Skeletal muscle tissue (tissue), 5 donors: Measurements from ENCODE around the gene INO80D. TPM values are rescaled to one million over a fixed set of nuclear protein-coding genes. Genes with fewer than 3 reads are reported as not detected.

Experiments used
- H3K27ac ChIP-seq: one replicate; pipeline ENCODE4 v1.7.0; 2013; ENCODE audit warnings: mild to moderate bottlenecking, low read depth, low read length, inconsistent platforms
- H3K27me3 ChIP-seq, 3 donors: one replicate each; pipeline ENCODE4 v1.7.0; 2013; ENCODE audit warnings: low read length in 3 of 3; ENCODE audit not compliant: control insufficient read depth in 3 of 3, insufficient read depth in 3 of 3
- H3K36me3 ChIP-seq, 3 donors: one replicate each; pipeline ENCODE4 v1.7.0; 2013; ENCODE audit warnings: low read length in 3 of 3; ENCODE audit not compliant: control insufficient read depth in 3 of 3, insufficient read depth in 3 of 3
- H3K4me1 ChIP-seq, 3 donors: one replicate each; pipeline ENCODE4 v1.7.0; 2013; ENCODE audit warnings: low read length in 3 of 3, mild to moderate bottlenecking in 3 of 3; ENCODE audit not compliant: control insufficient read depth in 3 of 3, insufficient read depth in 3 of 3
- H3K4me3 ChIP-seq, 3 donors: one replicate each; pipeline ENCODE4 v1.7.0; 2013; ENCODE audit warnings: low read length in 3 of 3
- H3K9ac ChIP-seq, 3 donors: one replicate each; pipeline ENCODE4 v1.7.0; 2013; ENCODE audit warnings: low read length in 3 of 3, mild to moderate bottlenecking in 3 of 3, moderate library complexity in 2 of 3, low read depth in 1 of 3
- H3K9me3 ChIP-seq, 3 donors: one replicate each; pipeline ENCODE4 v1.7.0; 2013; ENCODE audit warnings: low read length in 3 of 3; ENCODE audit not compliant: control insufficient read depth in 3 of 3
- small RNA-seq: library from RNA; depleted of rRNA; stranded (forward); fragments of <200 nt; gene quantifications from one replicate; pipeline ENCODE3, GENCODE V24; 2014
- total RNA-seq: library from RNA; depleted of rRNA; stranded (reverse); fragments of >200 nt; gene quantifications from one replicate; pipeline ENCODE4 v1.2.3, GENCODE V29; 2014
- donor health status: Osteomylitis.

The INO80D gene
- total RNA-seq, 1 donor from 2014 or later = 9.9 TPM

GRCh38 chr2:205948883-205949282, 137.1 kb downstream of the INO80D start:
- Histone ChIP-seq H3K9me3 (no peaks in the 10 kb centered on the region), H3K4me3 (no peak overlapping the region), H3K36me3 (no peaks in the 10 kb centered on the region), H3K9ac (no peak overlapping the region), H3K4me1 (peaks cover 0 to 5% (median 2%) of the 10 kb centered on the region in 3 donors), H3K27ac (no peak overlapping the region), H3K27me3 (no peaks in the 10 kb centered on the region)

GRCh38 chr2:205948496-205948837, 137.5 kb downstream of the INO80D start:
- Histone ChIP-seq H3K9ac (no peak overlapping the region), H3K27ac (no peak overlapping the region), H3K9me3 (no peaks in the 10 kb centered on the region), H3K4me1 (peaks cover 0 to 5% (median 2%) of the 10 kb centered on the region in 3 donors), H3K27me3 (no peaks in the 10 kb centered on the region), H3K4me3 (no peak overlapping the region), H3K36me3 (no peaks in the 10 kb centered on the region)

GRCh38 chr2:205947621-205948495, 138.1 kb downstream of the INO80D start:
- H3K4me1 ChIP-seq = peaks cover 0 to 5% (median 2%) of the 10 kb centered on the region in 3 donors
- peak overlapping the region; percentile 19 for H3K27ac ChIP-seq
- H3K9ac ChIP-seq = no peak overlapping the region
- peak overlapping the region in 2 of 3 donors; percentile 3 to 52 for H3K4me3 ChIP-seq
- no peaks in the 10 kb centered on the region for H3K27me3 ChIP-seq
- H3K9me3 ChIP-seq = no peaks in the 10 kb centered on the region
- no peaks in the 10 kb centered on the region for H3K36me3 ChIP-seq

GRCh38 chr2:205946226-205946625, 139.7 kb downstream of the INO80D start:
- no peaks in the 10 kb centered on the region for H3K9me3 ChIP-seq
- peaks cover 0 to 5% (median 2%) of the 10 kb centered on the region in 3 donors for H3K4me1 ChIP-seq
- no peak overlapping the region for H3K9ac ChIP-seq

More at GRCh38 chr2:205946226-205946625, 139.7 kb downstream of the INO80D start:
- H3K27ac ChIP-seq = no peak overlapping the region
- H3K36me3 ChIP-seq = no peaks in the 10 kb centered on the region
- no peaks in the 10 kb centered on the region for H3K27me3 ChIP-seq
- no peak overlapping the region for H3K4me3 ChIP-seq

Small RNAs within 50 kb of the gene (small RNA-seq; reads per million reads assigned to genes)
- gene RF00006 (not detected), gene RF00019 (not detected)

Other genes starting within 250 kb of the INO80D start
- 93.9 TPM for gene NDUFS1, start 73.3 kb upstream of the INO80D start, total RNA-seq
- gene EEF1B2, start 73.7 kb upstream of the INO80D start, total RNA-seq = 603 TPM
- 12.0 TPM for gene ZDBF2, start 188.5 kb upstream of the INO80D start, total RNA-seq